Activated T-helper 1 cell treated with anti-CD3 and anti-CD28 coated beads, Interleukin-2, amount 50 U/mL, for 16 hours (primary cell): Measurements from ENCODE around the gene POU6F1.
"Not testable (repeated sequence)": the region's sequence is repeated elsewhere in the genome, so short reads cannot be mapped to it uniquely, and the experiment has no call there.

ENCODE experiments used
- DNase-seq, 2 donors: peaks; one replicate each; pipeline ENCODE4 v3.0.0-alpha.2; 2020; ENCODE audit warnings: low read depth in 1 of 2, low spot score in 1 of 2

Gene POU6F1

GRCh38 chr12:51227962-51228361 is 10.1 kb upstream of the POU6F1 start:
- DNase-seq = no peak

- DNase-seq = not testable (repeated sequence)
Measured at GRCh38 chr12:51227112-51227511, 9.2 kb upstream of the POU6F1 start.

GRCh38 chr12:51225771-51226170 is 7.9 kb upstream of the POU6F1 start:
- no peak for DNase-seq

GRCh38 chr12:51225234-51225633 is 7.4 kb upstream of the POU6F1 start:
- no peak for DNase-seq

GRCh38 chr12:51224625-51225024 is 6.8 kb upstream of the POU6F1 start:
- DNase-seq = no peak

GRCh38 chr12:51222461-51222860 is 4.6 kb upstream of the POU6F1 start:
- DNase-seq = no peak

- DNase-seq = not testable (repeated sequence)
Measured at GRCh38 chr12:51219857-51220256, 2.0 kb upstream of the POU6F1 start.

GRCh38 chr12:51219322-51219721 is 1.5 kb upstream of the POU6F1 start:
- DNase-seq = no peak

- DNase-seq = no peak
Measured at GRCh38 chr12:51218607-51219161, 822 bp upstream of the POU6F1 start.

GRCh38 chr12:51217133-51217967 is 512 bp downstream of the POU6F1 start:
- DNase-seq = peak; percentile 32 to 37

GRCh38 chr12:51216642-51217041 is 1.2 kb downstream of the POU6F1 start:
- DNase-seq = no peak

- no peak for DNase-seq
Measured at GRCh38 chr12:51214895-51215294, 3.0 kb downstream of the POU6F1 start.

GRCh38 chr12:51210690-51211395 is 7.0 kb downstream of the POU6F1 start:
- DNase-seq = no peak

- DNase-seq = no peak
Measured at GRCh38 chr12:51209259-51209658, 8.6 kb downstream of the POU6F1 start.

- no peak for DNase-seq
Measured at GRCh38 chr12:51208016-51208660, 9.7 kb downstream of the POU6F1 start.

- DNase-seq = no peak
Measured at GRCh38 chr12:51205350-51205749, 12.5 kb downstream of the POU6F1 start.

GRCh38 chr12:51202718-51203117 is 15.1 kb downstream of the POU6F1 start:
- no peak for DNase-seq

GRCh38 chr12:51200806-51201205 is 17.1 kb downstream of the POU6F1 start:
- no peak for DNase-seq

- no peak for DNase-seq
Measured at GRCh38 chr12:51200156-51200555, 17.7 kb downstream of the POU6F1 start.

- no peak for DNase-seq
Measured at GRCh38 chr12:51199366-51199945, 18.4 kb downstream of the POU6F1 start.
